GM12878 (cell line): Measurements from ENCODE around the gene ERCC1.

Experiments
- ZNF217 ChIP-seq: fragments of 450-650 bp; IDR thresholded peaks from 2 replicates; pipeline ENCODE4 v1.6.1; 2017; ENCODE audit warnings: antibody characterized with exemption, mild to moderate bottlenecking
- TF ChIP-seq, protein P1 (sequence below): IDR thresholded peaks from 2 replicates; pipeline ENCODE4 v1.6.1; 2011; ENCODE audit warnings: borderline replicate concordance, low read depth, mild to moderate bottlenecking, moderate library complexity, mixed read lengths, low read length; ENCODE audit not compliant: insufficient read depth; ENCODE audit errors: extremely low read length

DNA sequence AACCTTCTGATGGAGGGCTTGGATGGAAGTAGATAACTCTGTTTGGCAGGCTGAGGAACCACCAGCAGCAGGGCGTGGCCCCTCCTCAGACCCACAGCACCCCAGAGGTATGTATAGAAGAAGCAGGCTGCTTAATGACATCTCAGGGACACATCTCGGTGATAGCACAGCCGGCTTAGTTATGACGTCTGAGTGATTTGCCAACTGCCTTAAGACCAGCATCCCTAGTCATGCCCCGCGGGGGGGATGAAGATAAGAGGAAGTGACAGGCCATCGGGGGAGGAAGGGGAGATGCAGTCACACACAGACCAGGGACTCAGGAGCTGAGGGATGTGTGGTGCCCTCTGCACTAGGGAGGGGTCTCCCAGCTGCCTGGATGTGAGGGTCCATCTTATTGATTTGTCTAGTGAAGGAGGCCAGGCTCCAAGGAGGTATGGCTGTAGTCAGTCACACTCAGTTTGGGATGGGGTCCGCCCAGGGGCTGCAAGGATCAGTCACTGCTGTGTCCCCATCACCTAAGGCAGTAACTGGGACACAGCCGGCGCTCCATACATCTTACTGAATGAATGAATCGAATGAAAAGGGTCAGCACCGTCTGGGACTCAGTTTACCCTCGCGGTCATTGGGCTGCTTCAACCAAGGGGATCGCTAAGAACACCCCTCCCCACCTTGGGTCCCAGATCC is 19.2 kb upstream of the ERCC1 start:
- TF ChIP-seq ZNF217 = no peak
- TF ChIP-seq, protein P1, sequence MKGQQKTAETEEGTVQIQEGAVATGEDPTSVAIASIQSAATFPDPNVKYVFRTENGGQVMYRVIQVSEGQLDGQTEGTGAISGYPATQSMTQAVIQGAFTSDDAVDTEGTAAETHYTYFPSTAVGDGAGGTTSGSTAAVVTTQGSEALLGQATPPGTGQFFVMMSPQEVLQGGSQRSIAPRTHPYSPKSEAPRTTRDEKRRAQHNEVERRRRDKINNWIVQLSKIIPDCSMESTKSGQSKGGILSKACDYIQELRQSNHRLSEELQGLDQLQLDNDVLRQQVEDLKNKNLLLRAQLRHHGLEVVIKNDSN = no peak
